ENCODE results near the gene MACROD1.
"Not testable (repeated sequence)": the region's sequence is repeated elsewhere in the genome, so short reads cannot be mapped to it uniquely, and the experiment has no call there.

MACROD1 gene

DNA sequence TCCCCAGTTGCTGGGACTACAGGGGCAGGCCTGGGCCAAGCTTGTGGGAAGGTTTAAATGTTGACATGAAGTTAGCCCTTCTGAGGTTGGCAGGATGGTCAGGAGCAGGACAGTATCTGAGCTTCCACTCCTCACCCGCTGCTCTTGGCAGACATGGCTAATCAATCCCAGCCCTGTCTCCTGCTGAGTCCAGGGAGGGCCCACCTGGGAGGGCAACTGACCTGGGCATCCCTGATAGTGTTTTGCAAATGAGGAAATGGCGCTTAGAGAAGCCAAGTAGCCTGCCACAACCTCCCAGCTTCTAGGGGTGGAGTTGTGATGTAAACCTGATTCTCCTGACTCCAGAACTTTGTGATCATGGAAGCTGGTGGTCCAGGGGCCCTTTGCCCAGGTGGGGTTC, 113.5 kb downstream of the MACROD1 start:
- no peak for DNase-seq

DNA sequence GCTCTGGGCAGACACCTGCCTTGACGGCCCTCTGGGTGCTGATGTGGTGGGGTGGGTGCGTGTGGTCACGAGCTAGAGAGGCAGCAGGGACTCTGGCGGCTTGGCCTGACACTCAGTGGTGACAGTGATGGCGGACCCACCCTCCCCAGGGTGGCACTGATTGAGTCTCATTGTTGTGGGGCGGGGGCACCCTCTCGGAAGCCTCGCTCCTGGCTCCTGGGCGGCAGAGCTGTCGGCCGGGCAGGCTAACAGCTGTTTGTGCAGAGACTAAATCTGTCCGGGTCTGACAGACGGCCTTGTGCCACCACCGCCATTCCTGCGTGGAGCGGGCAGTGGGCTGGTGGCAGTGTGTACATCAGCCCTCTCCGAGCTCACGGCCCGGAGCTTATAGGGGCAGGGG, 114.6 kb downstream of the MACROD1 start:
- DNase-seq, result no peak

- no peak for DNase-seq
Observed at GRCh38 chr11:64049509-64049908, 116.4 kb downstream of the MACROD1 start.

DNA sequence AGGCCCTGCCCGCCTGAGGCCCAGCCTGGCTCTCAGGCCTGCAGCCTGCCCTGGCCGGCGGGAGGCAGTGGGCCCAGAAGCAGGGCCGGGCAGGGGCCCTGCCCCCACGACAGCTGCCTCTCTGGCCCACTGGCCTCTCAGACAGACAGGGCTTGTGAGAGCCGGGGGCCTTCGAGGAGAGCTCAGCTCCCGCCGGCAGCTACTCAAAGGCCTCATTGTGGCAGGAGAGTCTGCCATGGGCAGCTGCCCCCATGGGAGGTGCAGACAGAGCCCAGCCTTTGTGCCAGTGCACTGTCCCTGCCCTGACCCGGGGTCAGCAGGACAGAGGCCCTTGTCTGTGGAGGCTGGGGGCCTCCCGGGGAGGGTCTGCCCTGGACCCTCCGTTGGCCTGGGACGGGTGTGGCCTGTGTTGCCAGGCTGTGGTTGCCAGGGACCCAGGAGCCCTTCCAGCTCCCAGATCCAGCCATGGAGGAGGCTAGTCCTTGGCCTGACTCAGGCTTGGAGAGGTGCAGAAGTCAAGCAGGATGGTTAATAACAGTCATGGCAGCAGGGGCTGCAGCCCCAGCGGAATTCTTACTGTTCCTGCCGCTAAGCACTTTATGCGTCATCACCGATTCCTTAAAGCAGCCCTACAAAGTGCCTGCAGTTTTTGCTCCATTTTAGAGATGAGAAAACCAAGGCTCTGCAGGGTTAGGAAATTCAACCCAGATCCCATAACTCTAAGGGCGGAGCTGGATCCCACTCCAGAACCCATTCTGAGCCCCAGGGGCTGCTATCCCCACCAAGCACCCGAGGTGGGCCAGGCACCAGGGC, 117.7 kb downstream of the MACROD1 start:
- DNase-seq, result no peak

- DNase-seq, result not testable (repeated sequence)
Observed at GRCh38 chr11:64047373-64047772, 118.5 kb downstream of the MACROD1 start.

- DNase-seq, result no peak
Observed at GRCh38 chr11:64045700-64046099, 120.2 kb downstream of the MACROD1 start.

- DNase-seq, result no peak
Observed at GRCh38 chr11:64044730-64045393, 121.1 kb downstream of the MACROD1 start.

DNA sequence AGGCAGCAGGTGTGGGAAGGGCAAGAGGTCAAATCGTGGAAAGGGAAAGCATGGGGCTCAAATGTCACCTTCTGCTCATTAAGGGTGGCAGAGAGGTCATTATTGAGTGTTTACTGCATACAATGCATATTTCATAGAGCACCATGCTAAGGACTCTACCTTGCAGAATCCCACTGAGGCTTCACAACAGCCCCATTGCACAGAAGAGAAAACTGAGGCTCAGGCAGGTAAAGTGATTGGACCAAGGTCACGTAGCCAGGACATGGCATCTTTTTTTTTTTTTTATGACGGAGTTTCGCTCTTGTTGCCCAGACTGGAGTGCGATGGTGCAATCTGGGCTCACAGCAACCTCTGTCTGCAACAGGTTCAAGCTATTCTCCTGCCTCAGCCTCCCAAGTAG, 122.4 kb downstream of the MACROD1 start:
- no peak for DNase-seq

DNA sequence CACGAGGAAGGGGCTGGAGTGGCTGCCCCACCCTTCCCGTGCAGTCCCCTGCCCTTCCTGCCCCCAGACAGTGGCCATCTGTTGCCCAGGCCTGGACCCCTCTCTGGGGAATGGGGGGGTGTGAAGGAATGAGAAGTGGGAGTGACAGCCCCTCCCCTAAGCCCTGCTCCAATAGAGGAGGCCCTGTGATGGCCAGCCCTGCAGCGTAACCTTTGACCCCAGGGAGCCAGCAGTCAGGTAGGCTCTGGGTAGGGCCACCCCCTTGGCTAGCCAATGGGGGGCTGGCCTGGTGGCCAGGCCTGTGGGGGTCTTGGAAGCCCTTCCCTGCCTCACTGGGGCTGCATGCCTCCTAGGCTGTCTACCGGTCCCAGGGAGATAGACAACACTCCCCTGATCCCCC, 123.6 kb downstream of the MACROD1 start:
- no peak for DNase-seq

GRCh38 chr11:64041846-64042245, 124.1 kb downstream of the MACROD1 start:
- DNase-seq, result no peak

GRCh38 chr11:64040684-64041322, 125.1 kb downstream of the MACROD1 start:
- DNase-seq, result no peak

- no peak for DNase-seq
Observed at GRCh38 chr11:64039012-64039665, 126.8 kb downstream of the MACROD1 start.

GRCh38 chr11:64038500-64038899, 127.4 kb downstream of the MACROD1 start:
- no peak for DNase-seq

DNA sequence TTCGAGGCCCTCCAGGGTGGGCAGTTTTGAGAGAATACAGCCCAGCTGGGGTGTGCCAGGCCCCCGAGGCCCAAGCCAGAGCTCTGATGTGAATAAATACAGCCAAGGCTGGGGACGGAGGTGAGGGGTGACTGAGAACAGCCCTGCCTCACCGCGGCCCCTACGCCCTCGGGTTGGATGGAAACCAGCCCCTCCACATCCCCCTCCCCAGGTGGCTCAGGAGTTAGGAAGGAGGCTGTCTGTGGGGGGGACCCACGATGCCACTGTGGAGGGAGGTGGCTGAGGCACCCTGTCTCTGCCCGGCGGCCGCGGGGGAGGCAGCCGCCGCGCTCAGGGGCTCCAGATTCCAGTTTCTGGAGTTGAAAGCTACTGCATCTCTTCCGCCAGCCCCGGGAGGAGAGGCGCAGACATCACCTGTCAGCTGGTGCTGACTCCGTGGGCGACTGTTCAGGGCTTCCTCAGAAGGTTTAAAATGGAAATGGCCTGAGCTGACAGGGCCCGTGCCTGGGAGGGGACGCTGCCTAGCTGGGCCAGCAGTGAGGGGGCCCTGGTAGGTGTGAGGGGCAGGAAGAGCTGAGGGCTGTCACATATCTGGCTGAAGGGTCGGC, 128.8 kb downstream of the MACROD1 start:
- no peak for DNase-seq

DNA sequence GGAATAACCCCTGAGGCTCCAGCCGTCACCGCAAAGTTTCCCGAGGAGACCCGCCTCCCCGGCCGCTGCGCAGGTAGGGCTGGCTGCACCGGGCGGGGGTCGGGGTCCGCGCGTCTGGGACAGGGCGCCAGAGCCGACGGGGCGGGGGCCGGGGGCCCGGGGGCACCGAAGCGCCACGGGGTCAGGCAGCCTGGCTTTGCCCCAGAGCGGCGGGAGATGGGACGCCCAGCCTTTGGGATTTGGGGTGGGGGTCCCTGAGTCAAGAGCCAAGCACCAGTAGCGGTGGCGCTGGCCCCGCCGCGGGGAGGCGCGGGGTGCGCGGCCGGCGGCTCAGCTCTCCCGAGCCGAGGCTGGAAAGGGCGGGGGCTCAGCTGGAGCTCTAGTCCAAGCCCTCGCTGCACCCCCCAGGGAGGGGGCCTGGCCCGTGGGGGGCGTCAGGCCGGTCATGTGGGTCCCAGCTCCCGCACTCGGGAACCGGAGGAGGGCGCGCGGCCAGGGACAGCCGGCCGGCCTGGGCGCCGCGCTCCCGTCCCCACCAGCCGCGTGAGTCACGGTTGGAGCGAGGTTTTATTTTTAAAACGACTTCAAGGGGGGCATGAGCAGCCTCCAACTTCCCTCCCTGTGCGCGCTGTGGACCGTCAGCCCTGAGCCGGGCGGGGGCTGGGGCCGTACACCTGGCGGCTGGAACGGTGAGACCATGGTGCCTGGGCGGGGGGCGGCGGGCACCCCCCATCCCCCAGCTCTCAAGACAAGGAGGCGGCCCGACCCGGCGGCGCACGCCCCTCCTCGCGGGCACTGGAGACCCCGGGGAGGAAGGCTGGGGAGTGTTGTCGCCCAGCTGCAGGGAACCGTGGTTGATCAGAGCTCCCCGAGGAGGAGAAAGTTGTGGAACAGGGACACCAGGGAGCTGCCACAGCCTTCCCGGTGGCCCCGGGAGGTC, 129.6 kb downstream of the MACROD1 start:
- no peak for DNase-seq

- DNase-seq, result no peak
Observed at GRCh38 chr11:64035576-64035975, 130.3 kb downstream of the MACROD1 start, which contains the start of gene FLRT1. TSS of gene FLRT1 (plus strand) at chr11:64035931. CDS start at chr11:64116268, 80,337 bp downstream.

DNA sequence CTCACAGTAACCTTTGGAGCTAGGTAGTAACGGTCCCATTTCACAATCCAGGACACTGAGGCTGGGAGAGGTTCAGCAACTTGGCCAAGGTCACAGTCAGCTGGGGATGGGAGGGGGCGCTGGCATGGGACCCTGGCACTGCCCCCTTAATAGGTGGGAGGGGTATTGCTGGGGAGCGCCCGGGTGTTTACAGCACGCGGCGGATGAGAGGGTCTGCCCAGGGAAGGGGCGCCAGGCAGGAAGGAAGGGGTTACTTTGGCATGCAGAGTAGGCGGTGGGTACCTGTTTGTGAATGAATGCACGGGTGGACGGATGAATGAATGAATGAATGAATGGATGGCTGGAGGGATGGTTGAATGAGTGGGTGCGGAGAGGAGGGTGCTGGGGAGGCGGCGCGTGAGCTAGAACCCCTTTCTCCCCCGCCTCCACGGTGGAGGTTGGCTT, 130.8 kb downstream of the MACROD1 start:
- DNase-seq, result no peak

GRCh38 chr11:64034411-64034811, 131.5 kb downstream of the MACROD1 start:
- no peak for DNase-seq

DNA sequence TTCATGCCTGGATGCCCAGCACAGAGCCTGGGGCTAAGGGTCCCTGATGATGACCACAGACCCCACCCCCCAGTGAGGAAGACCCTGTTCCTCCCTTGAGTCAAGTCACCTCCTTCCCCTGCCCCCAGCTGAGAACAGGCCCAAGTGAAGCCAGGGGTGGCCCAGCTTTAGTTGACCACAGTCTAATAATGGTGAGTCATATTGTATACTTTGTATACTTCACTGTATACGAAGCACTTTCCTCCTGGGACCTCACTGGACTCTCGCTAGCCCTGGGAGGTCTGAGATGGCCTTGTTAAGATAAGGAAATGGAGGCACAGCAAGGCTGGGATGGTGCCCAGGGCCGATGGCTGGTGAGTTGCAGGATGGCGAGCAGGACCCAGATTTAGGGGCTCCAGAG, 133.9 kb downstream of the MACROD1 start:
- no peak for DNase-seq

- DNase-seq, result no peak
Observed at GRCh38 chr11:64031001-64031400, 134.9 kb downstream of the MACROD1 start.

- DNase-seq, result no peak
Observed at GRCh38 chr11:64029773-64030172, 136.1 kb downstream of the MACROD1 start.

Measured in CD4-positive, alpha-beta T cell treated with Interleukin-12 subunit alpha and Interleukin-12 subunit beta, for 1 hour (primary cell).